HepG2 (cell line): Measurements from ENCODE around the gene CCDC170. TPM values are rescaled to one million over a fixed set of nuclear protein-coding genes. Genes with fewer than 3 reads are reported as not detected.

Experiments used
- AGO2 ChIP-seq: fragments of 200-400 bp; formaldehyde crosslinking; optimal IDR thresholded peaks from 2 replicates; pipeline ENCODE3; 2017; ENCODE audit warnings: mild to moderate bottlenecking, low read depth, low read length, moderate library complexity
- DMAP1 ChIP-seq: IDR thresholded peaks from 2 replicates; pipeline ENCODE4 v1.6.1; 2016
- EZH2 ChIP-seq: conservative IDR thresholded peaks from 2 replicates; pipeline ENCODE4 v1.6.1; 2012; ENCODE audit warnings: mild to moderate bottlenecking, low read depth, low read length, moderate library complexity
- GATA4 ChIP-seq: sonication (generic); IDR thresholded peaks from 2 replicates; pipeline ENCODE4 v1.6.1; 2016; ENCODE audit warnings: antibody characterized with exemption, low read depth, borderline replicate concordance
- KDM4B ChIP-seq: sonication (generic); formaldehyde crosslinking; IDR thresholded peaks from 2 replicates; pipeline ENCODE4 v1.4.0; 2020; ENCODE audit warnings: missing genetic modification reagents
- MBD4 ChIP-seq: IDR thresholded peaks from 2 replicates; pipeline ENCODE4 v1.6.1; 2012; ENCODE audit warnings: low read length, inconsistent platforms, borderline replicate concordance
- NCOA1 ChIP-seq: sonication (generic); formaldehyde crosslinking; IDR thresholded peaks from 2 replicates; pipeline ENCODE4 v1.9.0; 2021; ENCODE audit warnings: missing genetic modification reagents
- NFKBIZ ChIP-seq: IDR thresholded peaks from 2 replicates; pipeline ENCODE4 v1.6.1; 2018; ENCODE audit warnings: missing genetic modification reagents, missing compliant biosample characterization
- YEATS2 ChIP-seq: sonication (generic); formaldehyde crosslinking; IDR thresholded peaks from 2 replicates; pipeline ENCODE4 v1.4.0; 2020; ENCODE audit warnings: missing genetic modification reagents, borderline replicate concordance
- ZNF101 ChIP-seq: sonication (generic); formaldehyde crosslinking; IDR thresholded peaks from 2 replicates; pipeline ENCODE4 v1.4.0; 2020; ENCODE audit warnings: mild to moderate bottlenecking, low read depth, missing genetic modification reagents, borderline replicate concordance
- ZNF337 ChIP-seq: sonication (generic); formaldehyde crosslinking; IDR thresholded peaks from 2 replicates; pipeline ENCODE4 v1.5.1; 2020; ENCODE audit warnings: missing genetic modification reagents, low read depth, mild to moderate bottlenecking, borderline replicate concordance
- ZNF878 ChIP-seq: sonication (generic); formaldehyde crosslinking; IDR thresholded peaks from 2 replicates; pipeline ENCODE4 v1.8.1; 2023; ENCODE audit warnings: mild to moderate bottlenecking, missing genetic modification reagents, moderate library complexity
- polyA plus RNA-seq, 8 experiments: library from polyadenylated mRNA; depleted of rRNA in 3 of 8; stranded (reverse) in 7 of 8; unstranded in 1 of 8; fragments of >200 nt; fragmentation: Illumina TruSeq in 4 of 8; extraction: Trizol in 4 of 8; gene quantifications; 2 replicates each; pipeline versions ENCODE4 v1.2.1 to v1.2.3, GENCODE V29; 2011 to 2016; ENCODE audit warnings: low read depth in 4 of 8, missing spikeins in 1 of 8, mixed read lengths in 1 of 8; ENCODE audit not compliant: insufficient read depth in 1 of 8
- total RNA-seq, 5 experiments: library from RNA; depleted of rRNA; stranded (reverse); fragments of >200 nt; fragmentation: Illumina TruSeq; extraction: Trizol; gene quantifications; 2 replicates each; pipeline ENCODE4 v1.2.3, GENCODE V29; 2016; ENCODE audit warnings: low read depth in 1 of 5
- TF ChIP-seq, protein P1 (sequence below): sonication (generic); formaldehyde crosslinking; IDR thresholded peaks from 2 replicates; pipeline ENCODE4 v1.4.0; 2020; ENCODE audit warnings: missing genetic modification reagents
- TF ChIP-seq, protein P2 (sequence below): sonication (generic); formaldehyde crosslinking; IDR thresholded peaks from 2 replicates; pipeline ENCODE4 v1.4.0; 2020; ENCODE audit warnings: missing genetic modification reagents, borderline replicate concordance
- TF ChIP-seq, protein P3 (sequence below): sonication (generic); formaldehyde crosslinking; conservative IDR thresholded peaks from 2 replicates; pipeline ENCODE4 v1.8.0; 2022; ENCODE audit warnings: low read depth, missing genetic modification reagents
- TF ChIP-seq, protein P4 (sequence below): sonication (generic); formaldehyde crosslinking; IDR thresholded peaks from 2 replicates; pipeline ENCODE4 v1.5.0; 2020; ENCODE audit warnings: missing genetic modification reagents, mild to moderate bottlenecking, borderline replicate concordance
- TF ChIP-seq, protein P5 (sequence below): sonication (generic); formaldehyde crosslinking; IDR thresholded peaks from 2 replicates; pipeline ENCODE4 v1.5.1; 2020; ENCODE audit warnings: mild to moderate bottlenecking, moderate library complexity, missing genetic modification reagents
- TF ChIP-seq, protein P6 (sequence below): sonication (generic); formaldehyde crosslinking; IDR thresholded peaks from 2 replicates; pipeline ENCODE4 v1.5.1; 2020; ENCODE audit warnings: missing genetic modification reagents, mild to moderate bottlenecking, borderline replicate concordance

Gene CCDC170
- total and polyA plus RNA-seq, 2 of the 13 experiments (the other 11 are each of a cell fraction or from before 2014, with no cell fraction given) = 0.90 to 5.1 TPM

DNA sequence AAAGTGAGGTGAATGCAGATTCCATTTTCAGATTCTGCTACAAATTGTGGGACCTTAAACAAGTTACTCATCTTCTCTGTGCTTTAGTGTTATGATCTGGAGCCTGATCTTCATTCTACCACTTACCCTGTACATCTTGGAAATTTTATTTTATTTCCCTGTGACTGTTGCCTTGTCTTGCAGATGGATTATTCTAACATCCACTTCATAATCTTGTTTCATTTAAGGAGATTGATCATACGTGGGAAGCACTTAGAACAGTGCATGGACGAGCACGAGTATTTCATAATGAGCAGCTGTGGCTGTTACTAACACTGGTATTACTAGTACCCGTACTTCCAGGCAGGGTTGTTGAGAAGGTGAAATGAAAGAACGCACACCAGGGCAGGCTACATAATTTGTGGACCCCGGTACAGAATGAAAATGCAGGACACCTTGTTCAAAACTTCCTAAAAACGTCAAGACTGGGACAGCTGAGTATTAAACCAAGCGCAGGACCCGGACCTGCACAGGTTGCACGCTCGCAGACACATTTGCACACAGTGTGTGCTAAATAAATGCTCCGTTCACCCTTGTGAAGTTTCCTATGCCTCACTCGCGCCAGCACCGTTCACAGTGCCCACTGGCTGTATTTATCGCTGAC, 535 bp upstream of the CCDC170 start (continued):
- TF ChIP-seq ZNF337 (no peak), ZNF878 (no peak), NCOA1 (CRISPR knock-in tag) (no peak), MBD4 (no peak), EZH2 (no peak), GATA4 (no peak), KDM4B (CRISPR knock-in tag) (no peak), DMAP1 (CRISPR knock-in tag) (no peak), YEATS2 (no peak), AGO2 (no peak), NFKBIZ (no peak; the same call in 1 of the 2 replicates), ZNF101 (CRISPR knock-in tag) (no peak)
- TF ChIP-seq, protein P1, sequence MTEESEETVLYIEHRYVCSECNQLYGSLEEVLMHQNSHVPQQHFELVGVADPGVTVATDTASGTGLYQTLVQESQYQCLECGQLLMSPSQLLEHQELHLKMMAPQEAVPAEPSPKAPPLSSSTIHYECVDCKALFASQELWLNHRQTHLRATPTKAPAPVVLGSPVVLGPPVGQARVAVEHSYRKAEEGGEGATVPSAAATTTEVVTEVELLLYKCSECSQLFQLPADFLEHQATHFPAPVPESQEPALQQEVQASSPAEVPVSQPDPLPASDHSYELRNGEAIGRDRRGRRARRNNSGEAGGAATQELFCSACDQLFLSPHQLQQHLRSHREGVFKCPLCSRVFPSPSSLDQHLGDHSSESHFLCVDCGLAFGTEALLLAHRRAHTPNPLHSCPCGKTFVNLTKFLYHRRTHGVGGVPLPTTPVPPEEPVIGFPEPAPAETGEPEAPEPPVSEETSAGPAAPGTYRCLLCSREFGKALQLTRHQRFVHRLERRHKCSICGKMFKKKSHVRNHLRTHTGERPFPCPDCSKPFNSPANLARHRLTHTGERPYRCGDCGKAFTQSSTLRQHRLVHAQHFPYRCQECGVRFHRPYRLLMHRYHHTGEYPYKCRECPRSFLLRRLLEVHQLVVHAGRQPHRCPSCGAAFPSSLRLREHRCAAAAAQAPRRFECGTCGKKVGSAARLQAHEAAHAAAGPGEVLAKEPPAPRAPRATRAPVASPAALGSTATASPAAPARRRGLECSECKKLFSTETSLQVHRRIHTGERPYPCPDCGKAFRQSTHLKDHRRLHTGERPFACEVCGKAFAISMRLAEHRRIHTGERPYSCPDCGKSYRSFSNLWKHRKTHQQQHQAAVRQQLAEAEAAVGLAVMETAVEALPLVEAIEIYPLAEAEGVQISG (CRISPR knock-in tag) = no peak
- TF ChIP-seq, protein P2, sequence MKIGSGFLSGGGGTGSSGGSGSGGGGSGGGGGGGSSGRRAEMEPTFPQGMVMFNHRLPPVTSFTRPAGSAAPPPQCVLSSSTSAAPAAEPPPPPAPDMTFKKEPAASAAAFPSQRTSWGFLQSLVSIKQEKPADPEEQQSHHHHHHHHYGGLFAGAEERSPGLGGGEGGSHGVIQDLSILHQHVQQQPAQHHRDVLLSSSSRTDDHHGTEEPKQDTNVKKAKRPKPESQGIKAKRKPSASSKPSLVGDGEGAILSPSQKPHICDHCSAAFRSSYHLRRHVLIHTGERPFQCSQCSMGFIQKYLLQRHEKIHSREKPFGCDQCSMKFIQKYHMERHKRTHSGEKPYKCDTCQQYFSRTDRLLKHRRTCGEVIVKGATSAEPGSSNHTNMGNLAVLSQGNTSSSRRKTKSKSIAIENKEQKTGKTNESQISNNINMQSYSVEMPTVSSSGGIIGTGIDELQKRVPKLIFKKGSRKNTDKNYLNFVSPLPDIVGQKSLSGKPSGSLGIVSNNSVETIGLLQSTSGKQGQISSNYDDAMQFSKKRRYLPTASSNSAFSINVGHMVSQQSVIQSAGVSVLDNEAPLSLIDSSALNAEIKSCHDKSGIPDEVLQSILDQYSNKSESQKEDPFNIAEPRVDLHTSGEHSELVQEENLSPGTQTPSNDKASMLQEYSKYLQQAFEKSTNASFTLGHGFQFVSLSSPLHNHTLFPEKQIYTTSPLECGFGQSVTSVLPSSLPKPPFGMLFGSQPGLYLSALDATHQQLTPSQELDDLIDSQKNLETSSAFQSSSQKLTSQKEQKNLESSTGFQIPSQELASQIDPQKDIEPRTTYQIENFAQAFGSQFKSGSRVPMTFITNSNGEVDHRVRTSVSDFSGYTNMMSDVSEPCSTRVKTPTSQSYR (CRISPR knock-in tag) = no peak
- TF ChIP-seq, protein P3, sequence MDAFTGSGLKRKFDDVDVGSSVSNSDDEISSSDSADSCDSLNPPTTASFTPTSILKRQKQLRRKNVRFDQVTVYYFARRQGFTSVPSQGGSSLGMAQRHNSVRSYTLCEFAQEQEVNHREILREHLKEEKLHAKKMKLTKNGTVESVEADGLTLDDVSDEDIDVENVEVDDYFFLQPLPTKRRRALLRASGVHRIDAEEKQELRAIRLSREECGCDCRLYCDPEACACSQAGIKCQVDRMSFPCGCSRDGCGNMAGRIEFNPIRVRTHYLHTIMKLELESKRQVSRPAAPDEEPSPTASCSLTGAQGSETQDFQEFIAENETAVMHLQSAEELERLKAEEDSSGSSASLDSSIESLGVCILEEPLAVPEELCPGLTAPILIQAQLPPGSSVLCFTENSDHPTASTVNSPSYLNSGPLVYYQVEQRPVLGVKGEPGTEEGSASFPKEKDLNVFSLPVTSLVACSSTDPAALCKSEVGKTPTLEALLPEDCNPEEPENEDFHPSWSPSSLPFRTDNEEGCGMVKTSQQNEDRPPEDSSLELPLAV (CRISPR knock-in tag) = no peak
- TF ChIP-seq, protein P4, sequence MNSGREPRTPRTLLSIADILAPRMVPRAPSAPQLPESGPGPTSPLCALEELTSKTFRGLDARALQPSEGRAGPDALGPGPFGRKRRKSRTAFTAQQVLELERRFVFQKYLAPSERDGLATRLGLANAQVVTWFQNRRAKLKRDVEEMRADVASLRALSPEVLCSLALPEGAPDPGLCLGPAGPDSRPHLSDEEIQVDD = no peak
- TF ChIP-seq, protein P5, sequence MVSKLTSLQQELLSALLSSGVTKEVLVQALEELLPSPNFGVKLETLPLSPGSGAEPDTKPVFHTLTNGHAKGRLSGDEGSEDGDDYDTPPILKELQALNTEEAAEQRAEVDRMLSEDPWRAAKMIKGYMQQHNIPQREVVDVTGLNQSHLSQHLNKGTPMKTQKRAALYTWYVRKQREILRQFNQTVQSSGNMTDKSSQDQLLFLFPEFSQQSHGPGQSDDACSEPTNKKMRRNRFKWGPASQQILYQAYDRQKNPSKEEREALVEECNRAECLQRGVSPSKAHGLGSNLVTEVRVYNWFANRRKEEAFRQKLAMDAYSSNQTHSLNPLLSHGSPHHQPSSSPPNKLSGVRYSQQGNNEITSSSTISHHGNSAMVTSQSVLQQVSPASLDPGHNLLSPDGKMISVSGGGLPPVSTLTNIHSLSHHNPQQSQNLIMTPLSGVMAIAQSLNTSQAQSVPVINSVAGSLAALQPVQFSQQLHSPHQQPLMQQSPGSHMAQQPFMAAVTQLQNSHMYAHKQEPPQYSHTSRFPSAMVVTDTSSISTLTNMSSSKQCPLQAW (CRISPR knock-in tag) = 0 out of 2 replicates have a peak, but pooled peaks have one; percentile 5
- TF ChIP-seq, protein P6, sequence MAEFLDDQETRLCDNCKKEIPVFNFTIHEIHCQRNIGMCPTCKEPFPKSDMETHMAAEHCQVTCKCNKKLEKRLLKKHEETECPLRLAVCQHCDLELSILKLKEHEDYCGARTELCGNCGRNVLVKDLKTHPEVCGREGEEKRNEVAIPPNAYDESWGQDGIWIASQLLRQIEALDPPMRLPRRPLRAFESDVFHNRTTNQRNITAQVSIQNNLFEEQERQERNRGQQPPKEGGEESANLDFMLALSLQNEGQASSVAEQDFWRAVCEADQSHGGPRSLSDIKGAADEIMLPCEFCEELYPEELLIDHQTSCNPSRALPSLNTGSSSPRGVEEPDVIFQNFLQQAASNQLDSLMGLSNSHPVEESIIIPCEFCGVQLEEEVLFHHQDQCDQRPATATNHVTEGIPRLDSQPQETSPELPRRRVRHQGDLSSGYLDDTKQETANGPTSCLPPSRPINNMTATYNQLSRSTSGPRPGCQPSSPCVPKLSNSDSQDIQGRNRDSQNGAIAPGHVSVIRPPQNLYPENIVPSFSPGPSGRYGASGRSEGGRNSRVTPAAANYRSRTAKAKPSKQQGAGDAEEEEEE (CRISPR knock-in tag) = no peak
